ENCODE results near the gene MAN1A2. TPM values are rescaled to one million over a fixed set of nuclear protein-coding genes. Genes with fewer than 3 reads are reported as not detected.

Gene MAN1A2
- total RNA-seq, 1 donor from 2014 or later, result 37.4 TPM

- DNase-seq, result no peak
Observed at GRCh38 chr1:117578466-117578865, 211.2 kb downstream of the MAN1A2 start.

Other genes with a start within 250 kb of the MAN1A2 start
- gene TRIM45, start 245.7 kb upstream of the MAN1A2 start, total RNA-seq, result 6.9 TPM
- gene VTCN1, start 156.5 kb upstream of the MAN1A2 start, total RNA-seq, result 6.5 TPM
- gene TENT5C, start 238.6 kb downstream of the MAN1A2 start, total RNA-seq, result 42.5 TPM

Data from skin of body (tissue), 2 donors.